Lung microvascular endothelial cell (primary cell): Measurements from ENCODE around the gene PYGB. TPM values are rescaled to one million over a fixed set of nuclear protein-coding genes. Genes with fewer than 3 reads are reported as not detected.
"Not testable (repeated sequence)": the region's sequence is repeated elsewhere in the genome, so short reads cannot be mapped to it uniquely, and the experiment has no call there.

Experiments
- DNase-seq, 2 donors: peaks; one replicate each; pipeline versions ENCODE4 v3.0.0 to v3.0.0-alpha.2; 2010; ENCODE audit warnings: low read depth in 2 of 2
- total RNA-seq: library from RNA; depleted of rRNA; stranded (reverse); fragments of >200 nt; gene quantifications from 2 replicates; pipeline ENCODE4 v1.2.1, GENCODE V29; 2014

PYGB gene
- total RNA-seq, 1 donor from 2014 or later = 62.3 TPM

GRCh38 chr20:25247518-25247955, 348 bp upstream of the PYGB start:
- DNase-seq = peak in 1 of 2 donors; percentile 48

GRCh38 chr20:25248786-25249172, 894 bp downstream of the PYGB start:
- DNase-seq = no peak

GRCh38 chr20:25249198-25249931, 1.5 kb downstream of the PYGB start:
- DNase-seq = peak; percentile 31 to 41

- no peak for DNase-seq
These were observed 2.6 kb downstream of the PYGB start for GRCh38 chr20:25250508-25250907.

- DNase-seq = no peak
These were observed 3.1 kb downstream of the PYGB start for GRCh38 chr20:25251019-25251418.

GRCh38 chr20:25251558-25251957, 3.7 kb downstream of the PYGB start:
- DNase-seq = peak in 1 of 2 donors; percentile 29

GRCh38 chr20:25252230-25252651, 4.4 kb downstream of the PYGB start:
- no peak for DNase-seq

GRCh38 chr20:25252686-25253421, 5.0 kb downstream of the PYGB start:
- no peak for DNase-seq

- DNase-seq = no peak
These were observed 5.9 kb downstream of the PYGB start for GRCh38 chr20:25253606-25254275.

GRCh38 chr20:25254571-25254970, 6.7 kb downstream of the PYGB start:
- DNase-seq = no peak

GRCh38 chr20:25254986-25255680, 7.2 kb downstream of the PYGB start:
- no peak for DNase-seq

DNA sequence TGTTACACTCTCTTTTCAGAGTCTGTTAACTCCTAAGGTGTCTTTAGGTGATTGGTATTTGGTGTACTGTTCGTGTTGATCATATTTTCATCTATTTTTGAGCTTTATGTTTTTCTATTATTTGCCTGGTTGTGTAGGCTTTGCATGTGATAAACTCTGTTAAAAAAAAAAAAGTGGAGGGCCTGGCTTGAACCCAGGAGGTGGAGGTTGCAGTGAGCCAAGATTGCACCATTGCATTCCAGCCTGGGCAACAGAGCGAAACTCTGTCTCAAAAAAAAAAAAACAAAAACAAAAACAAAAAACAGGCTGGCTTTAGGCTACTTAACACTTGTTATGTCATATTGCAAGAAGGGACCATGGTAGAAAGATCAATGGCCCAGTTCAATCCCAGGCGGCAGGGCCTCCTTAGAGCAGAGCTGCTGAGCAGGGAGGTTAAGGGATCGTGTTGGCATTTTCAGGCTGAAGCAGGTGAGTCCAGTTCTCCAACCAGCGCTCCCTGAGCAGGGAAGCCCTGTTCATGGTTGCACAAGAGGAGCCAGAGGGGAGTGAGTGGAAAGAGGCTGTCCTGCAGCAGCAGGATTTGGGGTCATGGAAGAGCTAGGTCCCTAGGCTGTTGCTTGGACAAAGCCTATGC, 8.5 kb downstream of the PYGB start:
- DNase-seq = no peak

DNA sequence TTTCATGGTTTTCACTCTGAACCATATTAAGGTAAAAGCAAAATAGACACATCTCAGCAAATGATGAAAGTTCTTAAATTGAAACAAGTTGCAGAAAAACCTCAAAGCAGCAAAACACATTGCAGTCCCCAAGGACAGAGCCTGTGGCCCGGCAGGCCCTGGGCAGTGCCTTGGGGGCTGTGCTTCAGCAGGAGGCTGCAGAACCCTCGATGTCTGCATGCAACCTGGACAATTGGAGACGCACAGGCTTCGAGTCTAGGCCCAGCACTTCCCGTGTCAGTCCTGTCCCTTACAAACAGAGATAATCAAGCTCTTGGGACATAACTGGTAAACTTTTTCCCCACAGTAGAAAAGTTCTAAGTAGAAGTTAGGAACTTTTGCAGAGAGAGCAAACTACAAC, 9.2 kb downstream of the PYGB start:
- DNase-seq = no peak

DNA sequence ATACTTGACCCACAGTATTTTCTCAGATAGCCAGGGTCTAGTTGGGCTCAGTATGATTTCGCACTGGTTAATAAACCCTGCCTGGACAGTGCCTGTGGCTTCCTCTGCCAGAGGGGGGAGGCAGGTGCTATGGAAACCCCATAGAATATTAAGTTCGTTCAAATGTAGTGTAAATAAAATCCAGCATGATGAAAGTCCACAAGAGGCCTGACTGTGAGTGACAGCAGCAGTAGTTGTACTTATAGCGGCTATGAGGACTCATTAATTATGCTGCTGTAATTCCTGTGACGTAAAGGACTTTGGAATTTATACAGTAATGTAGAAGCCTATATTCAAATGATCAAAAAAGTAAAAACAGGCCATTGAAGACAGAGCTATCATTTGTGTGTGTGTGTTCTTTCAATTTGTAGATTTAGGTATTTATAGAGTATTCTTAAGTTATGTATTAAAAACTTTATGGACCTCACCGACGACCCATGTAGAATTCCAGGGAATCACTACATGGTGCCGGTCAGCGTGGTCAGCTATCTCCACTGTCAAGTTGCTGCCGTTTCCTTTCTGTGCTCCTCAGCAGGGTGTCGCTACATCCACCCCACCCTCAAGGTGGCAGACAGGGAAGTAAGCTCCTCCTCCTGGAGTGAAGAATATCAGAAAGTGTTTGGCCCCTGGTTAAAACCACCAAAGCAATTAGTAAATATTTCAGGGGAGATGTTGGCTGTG, 10.0 kb downstream of the PYGB start:
- DNase-seq = no peak

DNA sequence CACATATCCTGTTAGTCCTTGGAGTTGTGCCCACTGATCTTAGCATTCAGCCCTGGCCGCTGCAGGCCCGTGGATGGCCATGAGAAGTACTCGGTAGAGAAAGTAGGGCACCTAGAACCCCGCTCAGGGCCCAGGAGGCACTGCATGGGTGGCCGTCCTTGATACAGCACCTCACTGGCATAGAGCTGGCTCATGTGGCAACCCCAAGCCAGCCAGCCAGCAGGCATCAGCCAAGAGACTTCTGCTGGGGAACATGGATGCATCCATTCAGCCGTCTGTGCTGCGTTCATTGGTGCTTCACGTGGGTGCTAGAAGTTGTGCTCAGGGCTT, 10.6 kb downstream of the PYGB start:
- peak in 1 of 2 donors; percentile 29 for DNase-seq

GRCh38 chr20:25258828-25259227, 10.9 kb downstream of the PYGB start:
- no peak for DNase-seq

DNA sequence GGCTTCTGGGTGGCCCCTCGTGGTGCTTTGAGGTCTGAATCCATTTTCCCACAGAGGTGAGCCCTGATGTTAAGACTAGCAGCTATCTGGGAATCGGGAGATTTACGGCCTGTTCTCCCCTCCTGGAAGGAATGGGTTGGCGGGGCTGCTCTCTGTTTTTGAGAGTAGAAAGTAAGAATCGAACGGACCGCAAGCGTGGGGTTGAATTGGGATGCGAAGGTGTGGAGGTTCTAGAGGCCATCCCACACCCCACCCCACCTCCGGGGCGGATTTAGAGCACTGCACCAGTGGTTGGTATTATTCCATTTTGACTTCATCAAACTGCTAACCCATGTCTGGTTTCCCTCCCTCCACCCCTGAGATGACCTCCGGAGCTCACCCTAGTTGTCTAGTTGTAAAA, 11.5 kb downstream of the PYGB start:
- no peak for DNase-seq

DNA sequence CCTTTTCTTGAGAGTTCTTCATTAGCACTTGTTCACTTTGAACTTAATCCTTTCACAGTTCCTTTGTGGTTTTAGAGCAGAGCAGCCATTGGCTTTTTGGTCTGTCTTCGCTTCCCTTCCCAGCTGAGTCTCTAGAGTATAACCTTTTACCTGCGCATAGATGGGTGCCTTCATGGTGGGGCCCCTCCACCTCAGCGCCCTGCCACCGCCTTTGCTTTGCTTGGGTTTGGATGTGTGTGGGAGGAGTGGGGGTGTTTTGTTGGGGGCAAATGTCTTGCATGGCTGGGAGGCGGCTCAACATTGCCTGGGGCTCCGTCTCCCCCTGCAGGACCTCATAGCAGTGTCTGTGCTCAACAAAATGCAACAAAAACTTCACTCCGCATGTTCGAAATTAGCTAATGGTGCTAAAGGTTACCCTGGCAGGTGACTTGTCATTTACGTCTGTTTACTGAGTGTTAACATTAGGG, 11.9 kb downstream of the PYGB start:
- no peak for DNase-seq

GRCh38 chr20:25260770-25261437, 13.0 kb downstream of the PYGB start:
- DNase-seq = not testable (repeated sequence)
